MG63 (cell line): Measurements from ENCODE around the gene SUPT4H1. TPM values are rescaled to one million over a fixed set of nuclear protein-coding genes. Genes with fewer than 3 reads are reported as not detected.

Experiments
- DNase-seq: peaks from one replicate; pipeline ENCODE4 v3.0.0-alpha.2; 2020
- H3K27me3 ChIP-seq: fragments of 250-450 bp; sonication (Bioruptor Pico); 2 replicates; pipeline ENCODE4 v1.5.1; 2020; ENCODE audit warnings: mild to moderate bottlenecking, moderate library complexity
- H3K36me3 ChIP-seq: fragments of 250-450 bp; sonication (Bioruptor Pico); 2 replicates; pipeline ENCODE4 v1.5.1; 2020; ENCODE audit warnings: mild to moderate bottlenecking, moderate library complexity
- H3K4me3 ChIP-seq: fragments of 250-450 bp; sonication (Bioruptor Pico); 2 replicates; pipeline ENCODE4 v1.5.1; 2020; ENCODE audit warnings: mild to moderate bottlenecking, moderate library complexity
- H3K9me3 ChIP-seq: fragments of 250-450 bp; sonication (Bioruptor Pico); 2 replicates; pipeline ENCODE4 v1.5.1; 2020; ENCODE audit warnings: mild to moderate bottlenecking, moderate library complexity
- total RNA-seq: library from RNA; depleted of rRNA; stranded (reverse); fragments of >200 nt; shearing (Covaris generic); gene quantifications from 2 replicates; pipeline ENCODE4 v1.2.3, GENCODE V29; 2014; ENCODE audit warnings: low replicate concordance

The SUPT4H1 gene
- total RNA-seq, 1 experiment from 2014 or later = 97.2 TPM

DNA sequence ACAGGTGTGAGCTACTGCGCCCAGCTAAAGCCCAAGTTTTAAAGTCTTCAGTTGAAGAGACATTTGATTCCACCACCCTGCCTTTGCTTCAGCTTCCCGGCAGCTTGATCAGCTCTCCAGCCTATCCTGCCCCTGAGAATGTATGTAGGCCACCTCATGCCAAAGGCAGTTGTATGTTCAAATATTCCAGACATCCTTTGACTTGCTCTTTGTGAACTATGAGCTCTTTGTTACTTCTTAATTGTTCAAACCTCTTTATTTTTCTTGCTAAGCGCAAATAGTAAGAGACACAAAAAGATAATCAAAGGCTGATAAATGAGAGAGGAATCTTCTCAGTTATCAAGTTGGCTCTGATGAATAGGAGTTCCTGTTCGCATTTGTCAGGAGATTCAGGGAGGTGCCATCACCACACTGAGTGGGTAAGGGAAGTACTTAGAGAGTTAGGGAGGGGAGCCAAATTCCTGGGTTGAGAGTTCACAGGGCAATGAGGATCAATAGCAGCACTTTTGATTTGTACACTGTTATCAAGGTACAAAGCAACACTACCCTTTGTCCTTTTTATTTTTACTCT, 32.0 kb upstream of the SUPT4H1 start:
- Histone ChIP-seq H3K36me3 (no peaks in the 10 kb centered on the region), H3K27me3 (peaks cover 7% of the 10 kb centered on the region), H3K4me3 (no peak overlapping the region), H3K9me3 (no peaks in the 10 kb centered on the region)
- no peak for DNase-seq

- H3K27me3 ChIP-seq = peaks cover 7% of the 10 kb centered on the region
- no peak for DNase-seq
- no peaks in the 10 kb centered on the region for H3K9me3 ChIP-seq
- no peak overlapping the region for H3K4me3 ChIP-seq
- H3K36me3 ChIP-seq = no peaks in the 10 kb centered on the region
Observed at GRCh38 chr17:58382872-58383242, 30.9 kb upstream of the SUPT4H1 start.

DNA sequence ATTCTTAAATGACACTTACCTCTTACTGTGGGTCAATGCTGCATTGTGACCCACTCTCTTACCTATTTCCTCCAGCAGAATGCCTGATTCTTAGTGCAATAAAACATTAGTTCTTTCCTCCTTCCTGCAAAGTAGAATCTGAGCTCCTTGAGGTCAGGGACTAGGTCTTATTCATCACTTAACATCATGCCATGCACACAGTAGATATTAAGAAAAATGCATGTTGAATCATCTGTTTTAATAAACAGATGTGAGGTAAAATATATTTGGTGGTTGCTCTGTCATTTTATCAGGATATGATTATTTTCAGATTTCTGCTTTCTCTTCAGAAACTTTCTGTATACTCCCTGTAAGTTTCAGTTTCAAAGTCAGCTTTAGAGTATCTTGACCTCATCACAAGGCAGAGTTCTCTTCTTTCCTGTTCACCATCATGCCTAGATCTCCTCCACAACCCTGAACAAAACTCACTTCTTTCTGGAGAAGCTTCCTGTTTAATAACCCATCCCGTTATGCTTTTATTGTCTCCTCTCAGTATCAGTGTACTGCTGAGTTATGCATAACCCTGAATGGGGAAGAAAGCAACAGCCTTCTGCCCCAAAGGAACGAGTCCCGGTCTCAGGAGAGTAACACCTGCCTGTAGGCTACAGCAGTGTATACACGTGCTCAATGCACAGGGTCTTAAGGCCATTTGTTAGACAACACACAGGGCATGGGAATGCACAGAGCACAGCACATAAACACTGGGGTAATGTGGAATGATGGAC, 30.3 kb upstream of the SUPT4H1 start:
- peaks cover 7% of the 10 kb centered on the region for H3K27me3 ChIP-seq
- no peak overlapping the region for H3K4me3 ChIP-seq
- no peaks in the 10 kb centered on the region for H3K36me3 ChIP-seq
- DNase-seq = no peak
- H3K9me3 ChIP-seq = no peaks in the 10 kb centered on the region

DNA sequence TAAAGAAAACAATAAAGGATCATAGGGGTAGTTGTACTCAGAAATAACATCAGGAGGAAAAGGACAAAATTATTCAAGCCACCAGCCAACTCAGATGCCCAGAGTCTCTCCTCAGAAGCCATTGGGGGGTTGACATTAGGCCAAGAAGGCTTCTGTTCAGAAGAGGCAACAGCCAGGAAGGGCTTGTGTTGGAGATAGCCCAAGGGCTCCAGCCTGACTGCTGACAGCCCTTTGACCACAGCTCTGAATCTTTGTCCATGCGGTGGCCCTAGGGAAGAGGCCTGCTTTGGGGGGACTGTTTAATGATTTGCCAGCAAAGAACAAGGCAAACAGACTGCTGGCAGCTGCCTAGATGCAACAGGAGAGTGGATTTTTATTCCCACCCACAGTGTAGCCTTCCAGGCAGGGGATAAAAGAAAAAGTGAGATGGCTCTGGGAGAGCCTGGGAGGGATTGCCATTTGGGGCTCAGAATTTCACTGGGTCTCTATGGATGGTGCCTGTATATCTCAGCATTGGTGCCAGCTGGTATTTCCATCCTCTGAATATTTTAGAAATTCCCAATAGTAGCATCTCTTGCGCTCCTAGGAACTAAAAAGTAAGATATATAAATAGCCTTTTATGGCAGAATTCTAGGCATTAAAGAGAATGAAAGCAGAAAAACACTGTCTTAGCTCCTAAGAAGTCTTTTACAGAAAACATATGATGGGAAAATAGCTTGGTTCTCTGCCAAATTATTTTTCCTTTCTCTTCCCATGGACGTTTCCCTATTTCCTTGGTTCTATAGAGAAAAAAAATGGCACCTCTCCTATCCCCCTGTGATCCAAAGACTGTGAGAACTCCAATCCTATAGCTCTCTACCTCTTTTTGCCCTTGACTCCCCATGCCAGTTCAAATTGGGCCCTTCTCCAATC, 29.4 kb upstream of the SUPT4H1 start:
- Histone ChIP-seq H3K36me3 (no peaks in the 10 kb centered on the region), H3K9me3 (no peaks in the 10 kb centered on the region), H3K4me3 (no peak overlapping the region), H3K27me3 (peaks cover 7% of the 10 kb centered on the region)
- no peak for DNase-seq

DNA sequence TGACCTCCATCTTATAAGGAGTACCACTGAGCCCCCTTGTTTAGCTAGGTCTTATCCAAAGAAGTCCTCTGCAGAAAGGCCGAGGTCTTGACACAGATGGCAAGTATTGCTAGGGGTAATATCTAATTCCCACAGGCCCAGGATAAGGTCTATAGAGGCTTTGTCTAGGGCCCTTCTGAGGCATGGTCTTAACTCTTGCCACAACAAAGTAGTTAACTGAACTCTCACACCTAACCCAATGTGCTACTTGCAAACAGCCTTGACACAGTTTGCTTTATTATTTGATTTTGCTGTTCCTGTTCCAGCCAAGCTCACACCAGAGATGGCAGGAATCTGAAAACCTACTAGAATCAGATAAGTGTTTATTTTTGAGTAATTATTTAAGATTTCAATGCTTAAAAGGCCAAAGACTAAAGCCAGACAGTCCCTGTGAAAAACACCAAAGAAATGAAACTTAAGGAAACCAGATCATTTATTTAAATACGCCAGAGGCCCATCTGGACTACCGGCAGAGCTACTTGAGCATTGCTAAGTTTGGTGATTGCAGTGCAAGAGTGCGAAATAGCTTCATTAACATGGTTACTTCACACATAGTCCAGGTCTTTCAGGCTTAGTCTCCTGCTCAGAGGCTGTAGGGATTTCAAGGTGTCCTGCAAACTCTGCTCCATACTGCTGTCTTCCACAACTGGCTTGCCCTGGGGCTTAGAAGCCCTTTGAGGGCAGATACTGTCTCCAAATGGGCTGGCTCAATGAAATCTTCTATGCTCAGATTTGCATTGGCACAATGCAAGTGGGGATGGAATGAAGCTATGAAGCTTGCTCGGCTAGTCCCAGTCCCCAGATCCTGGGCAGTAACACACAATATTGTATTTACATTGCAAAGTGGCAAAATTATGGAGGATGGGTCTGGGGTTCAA, 28.5 kb upstream of the SUPT4H1 start:
- H3K36me3 ChIP-seq = no peaks in the 10 kb centered on the region
- DNase-seq = no peak
- H3K27me3 ChIP-seq = peaks cover 6% of the 10 kb centered on the region
- no peaks in the 10 kb centered on the region for H3K9me3 ChIP-seq
- H3K4me3 ChIP-seq = no peak overlapping the region

- Histone ChIP-seq H3K27me3 (no peaks in the 10 kb centered on the region), H3K9me3 (no peaks in the 10 kb centered on the region), H3K36me3 (no peaks in the 10 kb centered on the region), H3K4me3 (no peak overlapping the region)
- no peak for DNase-seq
Observed at GRCh38 chr17:58379511-58379824, 27.5 kb upstream of the SUPT4H1 start.

DNA sequence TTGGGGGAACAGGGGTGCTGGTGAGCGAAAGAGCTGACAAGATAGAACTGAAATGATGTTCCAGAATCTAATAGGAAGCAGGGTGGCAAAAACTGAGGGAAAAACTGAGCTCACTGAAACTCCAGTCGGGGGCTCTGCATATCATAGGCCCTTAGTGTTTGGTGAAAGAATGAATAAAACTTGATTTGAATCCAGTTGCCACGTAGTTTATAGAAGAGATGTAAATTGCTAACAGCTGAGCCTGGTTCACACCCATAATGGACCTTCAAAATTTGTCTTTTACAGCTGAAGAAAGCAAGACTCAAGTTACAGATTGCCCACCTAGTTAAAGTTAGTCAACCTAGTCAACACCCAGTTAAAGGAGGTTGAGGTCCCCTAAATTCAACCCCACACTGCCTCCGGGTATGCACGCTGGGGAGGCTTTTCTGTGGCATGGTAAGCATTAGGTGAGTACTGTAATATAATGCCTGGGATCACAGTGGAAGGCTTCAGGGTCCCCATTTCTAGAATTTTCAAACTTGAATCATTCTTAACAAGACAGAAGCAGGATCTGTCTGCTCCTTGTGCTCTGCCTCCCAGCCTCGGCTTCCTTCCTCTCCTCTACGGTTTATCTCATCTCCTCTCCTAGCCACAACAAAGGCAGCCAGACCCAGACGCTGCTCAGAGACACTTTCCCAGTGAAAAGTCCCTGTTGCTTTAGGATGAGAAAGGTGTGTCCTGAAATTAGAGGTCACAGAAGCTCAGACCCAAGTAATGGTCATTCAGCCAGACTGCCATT, 26.9 kb upstream of the SUPT4H1 start:
- no peak for DNase-seq
- Histone ChIP-seq H3K9me3 (no peaks in the 10 kb centered on the region), H3K36me3 (no peaks in the 10 kb centered on the region), H3K4me3 (no peak overlapping the region), H3K27me3 (no peaks in the 10 kb centered on the region)

DNA sequence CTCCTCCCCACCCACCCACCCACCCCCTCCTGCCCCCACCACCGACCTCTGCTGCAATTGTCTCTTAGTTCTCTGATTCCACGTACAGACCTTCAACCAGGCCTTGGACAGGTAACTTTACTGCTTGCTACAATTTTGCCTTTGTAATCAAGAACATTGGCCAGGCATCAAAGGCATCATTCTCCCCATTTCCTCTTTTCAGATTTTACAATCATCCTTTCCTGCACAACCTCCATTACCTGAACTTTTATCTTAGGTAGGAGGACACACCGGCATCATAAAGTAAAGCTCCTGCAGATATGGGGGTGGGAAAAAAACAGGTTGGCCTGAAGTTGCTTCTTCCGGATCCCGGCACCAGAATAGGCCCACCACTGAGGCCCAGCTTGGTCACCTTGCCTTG, 25.7 kb upstream of the SUPT4H1 start:
- Histone ChIP-seq H3K36me3 (no peaks in the 10 kb centered on the region), H3K9me3 (no peaks in the 10 kb centered on the region), H3K4me3 (no peak overlapping the region), H3K27me3 (no peaks in the 10 kb centered on the region)
- DNase-seq = no peak

GRCh38 chr17:58377093-58377601, 25.1 kb upstream of the SUPT4H1 start:
- no peak for DNase-seq
- Histone ChIP-seq H3K27me3 (no peaks in the 10 kb centered on the region), H3K36me3 (no peaks in the 10 kb centered on the region), H3K4me3 (no peak overlapping the region), H3K9me3 (no peaks in the 10 kb centered on the region)

DNA sequence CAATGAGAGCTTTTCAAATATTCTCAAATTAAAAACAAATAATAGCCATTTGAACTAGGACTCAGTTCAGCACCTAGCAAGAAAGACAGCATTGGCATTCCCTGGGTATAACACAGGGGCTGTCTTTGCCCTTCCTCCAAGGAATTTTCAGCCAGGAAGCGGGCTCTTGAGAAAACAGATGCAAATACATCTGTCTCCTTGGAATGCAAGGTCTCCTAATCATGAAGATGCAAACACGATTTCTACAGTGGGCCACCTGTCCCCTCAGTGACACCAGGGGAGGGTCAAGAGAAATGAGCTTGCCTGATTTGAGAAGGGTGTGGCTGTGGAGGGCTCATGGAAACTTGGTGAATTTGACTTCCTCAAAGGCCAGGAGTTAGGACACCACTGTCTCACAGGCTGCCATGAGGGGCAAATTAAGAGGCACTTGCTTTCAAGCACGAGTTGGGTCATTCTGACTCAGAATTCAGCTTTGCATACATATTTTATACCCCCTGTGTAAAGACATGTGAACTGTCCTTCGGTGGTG, 24.5 kb upstream of the SUPT4H1 start:
- Histone ChIP-seq H3K9me3 (no peaks in the 10 kb centered on the region), H3K36me3 (no peaks in the 10 kb centered on the region), H3K4me3 (no peak overlapping the region), H3K27me3 (no peaks in the 10 kb centered on the region)
- no peak for DNase-seq

DNA sequence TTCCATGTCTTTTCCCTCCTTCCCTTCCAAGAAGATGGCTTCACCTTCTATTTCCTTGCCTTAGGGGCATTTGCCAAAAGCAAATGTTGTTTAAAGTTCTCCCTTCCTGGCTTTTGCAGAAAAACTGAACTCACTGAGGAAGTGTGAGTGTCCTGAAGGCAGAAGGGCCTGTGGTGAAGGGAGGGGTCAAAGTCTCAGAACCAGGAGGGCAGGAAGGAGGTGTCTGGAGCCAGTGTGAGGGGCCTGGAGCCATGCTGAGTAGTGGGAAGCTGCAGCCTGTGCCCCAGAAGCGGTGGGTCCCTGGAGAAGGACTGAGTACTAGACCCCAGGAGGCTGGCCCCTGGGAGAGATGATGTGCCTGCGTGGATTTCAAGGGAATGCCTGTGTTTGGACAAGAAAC, 23.8 kb upstream of the SUPT4H1 start:
- no peaks in the 10 kb centered on the region for H3K27me3 ChIP-seq
- no peaks in the 10 kb centered on the region for H3K9me3 ChIP-seq
- no peaks in the 10 kb centered on the region for H3K36me3 ChIP-seq
- DNase-seq = no peak
- no peak overlapping the region for H3K4me3 ChIP-seq

DNA sequence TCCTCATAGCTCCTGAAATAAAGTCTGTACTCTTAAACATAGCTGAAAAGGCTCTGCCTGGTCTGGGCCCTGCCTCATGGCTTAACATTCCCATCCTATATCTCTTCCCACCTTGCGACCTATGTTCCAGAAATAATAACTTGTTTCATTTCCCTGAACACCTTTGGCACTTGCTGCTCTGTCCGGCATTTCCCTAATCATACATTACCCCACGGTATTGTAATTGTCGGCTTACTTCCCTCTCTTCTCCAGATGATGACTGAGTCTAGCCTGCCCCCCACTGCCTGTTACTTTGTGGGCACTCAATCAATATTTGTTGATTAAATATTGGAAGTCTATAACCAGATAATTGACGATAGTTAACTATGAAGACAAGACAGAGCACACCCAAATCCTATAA, 23.3 kb upstream of the SUPT4H1 start:
- no peaks in the 10 kb centered on the region for H3K36me3 ChIP-seq
- H3K4me3 ChIP-seq = no peak overlapping the region
- H3K9me3 ChIP-seq = no peaks in the 10 kb centered on the region
- no peak for DNase-seq
- no peaks in the 10 kb centered on the region for H3K27me3 ChIP-seq

- Histone ChIP-seq H3K9me3 (no peaks in the 10 kb centered on the region), H3K4me3 (no peak overlapping the region), H3K27me3 (no peaks in the 10 kb centered on the region), H3K36me3 (no peaks in the 10 kb centered on the region)
- no peak for DNase-seq
Observed at GRCh38 chr17:58373923-58374322, 21.9 kb upstream of the SUPT4H1 start.

DNA sequence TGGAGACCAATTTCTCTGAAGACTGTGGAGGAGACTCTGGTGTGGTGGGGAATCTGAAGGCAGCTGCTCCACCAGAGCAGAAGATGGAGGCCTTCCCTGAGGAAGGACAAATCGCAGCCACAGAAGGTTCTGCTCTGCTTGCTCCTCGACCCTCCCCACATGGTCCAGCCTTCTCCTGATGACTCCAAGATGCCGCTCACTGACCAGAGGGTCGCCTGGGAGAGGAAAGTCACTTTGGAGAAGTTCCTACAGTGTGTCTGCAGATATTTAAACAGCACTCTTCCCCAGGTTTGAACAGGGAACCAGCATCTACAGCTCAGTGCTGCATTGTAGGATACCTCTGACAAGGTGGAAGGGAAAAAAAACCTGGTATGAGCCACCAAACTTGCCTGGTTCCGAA, 21.0 kb upstream of the SUPT4H1 start:
- no peak for DNase-seq
- Histone ChIP-seq H3K9me3 (no peaks in the 10 kb centered on the region), H3K27me3 (no peaks in the 10 kb centered on the region), H3K4me3 (no peak overlapping the region), H3K36me3 (no peaks in the 10 kb centered on the region)

- DNase-seq = no peak
- Histone ChIP-seq H3K27me3 (no peaks in the 10 kb centered on the region), H3K36me3 (no peaks in the 10 kb centered on the region), H3K9me3 (no peaks in the 10 kb centered on the region), H3K4me3 (no peak overlapping the region)
Observed at GRCh38 chr17:58371300-58371950, 19.4 kb upstream of the SUPT4H1 start.
